ENCODE data around the gene PGBD4.

PGBD4 gene

GRCh38 chr15:34101366-34102174 is at the start of gene PGBD4, which contains the start of gene EMC7:
Gene PGBD4 (plus strand): TSS chr15:34102083. CDS start chr15:34102532, 449 bp downstream.
Gene EMC7 (minus strand): TSS chr15:34101862. CDS start chr15:34101839, 23 bp downstream.
- peak; percentile 98 for DNase-seq (ENCODE audit: low spot score)

- DNase-seq (ENCODE audit: low spot score) = no peak
Observed at GRCh38 chr15:34054081-34054707, 47.7 kb upstream of the PGBD4 start.

GRCh38 chr15:34055868-34056595 is 45.9 kb upstream of the PGBD4 start:
- DNase-seq (ENCODE audit: low spot score) = no peak

- no peak for DNase-seq (ENCODE audit: low spot score)
Observed at GRCh38 chr15:34056911-34057310, 45.0 kb upstream of the PGBD4 start.

- no peak for DNase-seq (ENCODE audit: low spot score)
Observed at GRCh38 chr15:34059476-34059875, 42.4 kb upstream of the PGBD4 start.

- DNase-seq (ENCODE audit: low spot score) = no peak
Observed at GRCh38 chr15:34059946-34060345, 41.9 kb upstream of the PGBD4 start.

GRCh38 chr15:34064438-34064837 is 37.4 kb upstream of the PGBD4 start:
- no peak for DNase-seq (ENCODE audit: low spot score)

- no peak for DNase-seq (ENCODE audit: low spot score)
Observed at GRCh38 chr15:34065261-34065660, 36.6 kb upstream of the PGBD4 start.

- DNase-seq (ENCODE audit: low spot score) = no peak
Observed at GRCh38 chr15:34065941-34066340, 35.9 kb upstream of the PGBD4 start.

GRCh38 chr15:34070003-34070402 is 31.9 kb upstream of the PGBD4 start:
- DNase-seq (ENCODE audit: low spot score) = no peak

- no peak for DNase-seq (ENCODE audit: low spot score)
Observed at GRCh38 chr15:34076785-34077184, 25.1 kb upstream of the PGBD4 start.

GRCh38 chr15:34078900-34079299 is 23.0 kb upstream of the PGBD4 start:
- DNase-seq (ENCODE audit: low spot score) = no peak

- no peak for DNase-seq (ENCODE audit: low spot score)
Observed at GRCh38 chr15:34079904-34080303, 22.0 kb upstream of the PGBD4 start.

- DNase-seq (ENCODE audit: low spot score) = no peak
Observed at GRCh38 chr15:34084086-34084485, 17.8 kb upstream of the PGBD4 start.

GRCh38 chr15:34085746-34086145 is 16.1 kb upstream of the PGBD4 start:
- DNase-seq (ENCODE audit: low spot score) = no peak

- no peak for DNase-seq (ENCODE audit: low spot score)
Observed at GRCh38 chr15:34099914-34100313, 2.0 kb upstream of the PGBD4 start.

- DNase-seq (ENCODE audit: low spot score) = no peak
Observed at GRCh38 chr15:34102175-34102925, 467 bp downstream of the PGBD4 start.

- DNase-seq (ENCODE audit: low spot score) = no peak
Observed at GRCh38 chr15:34106423-34106822, 4.5 kb downstream of the PGBD4 start.

GRCh38 chr15:34107315-34107714 is 5.4 kb downstream of the PGBD4 start:
- DNase-seq (ENCODE audit: low spot score) = no peak

- DNase-seq (ENCODE audit: low spot score) = no peak
Observed at GRCh38 chr15:34109797-34110663, 8.1 kb downstream of the PGBD4 start.

GRCh38 chr15:34111488-34111887 is 9.6 kb downstream of the PGBD4 start:
- no peak for DNase-seq (ENCODE audit: low spot score)

Measured in left forelimb (tissue), 1 donor.